ENCODE measurements around the gene TMEM132C.

DNA sequence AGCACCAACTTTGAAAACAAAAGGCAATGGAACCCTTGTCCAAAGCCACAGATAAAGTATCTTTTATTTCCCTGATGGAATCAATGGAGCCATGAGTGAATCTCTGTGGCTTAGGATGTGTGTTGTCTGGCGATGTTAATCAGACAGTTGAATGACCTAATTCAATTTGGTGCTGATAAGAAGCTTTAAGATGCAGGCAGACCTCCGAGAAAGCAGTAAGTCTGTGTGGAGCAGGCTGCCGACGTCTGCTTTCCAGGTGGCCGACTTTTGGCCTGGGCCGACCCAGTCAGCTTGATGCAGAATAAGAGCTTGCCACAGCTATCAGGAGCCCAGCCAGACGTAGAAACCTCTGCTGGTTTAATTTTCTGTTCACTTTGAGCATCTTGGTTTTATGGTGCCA, 21.1 kb upstream of the TMEM132C start:
- TF ChIP-seq, protein P1, sequence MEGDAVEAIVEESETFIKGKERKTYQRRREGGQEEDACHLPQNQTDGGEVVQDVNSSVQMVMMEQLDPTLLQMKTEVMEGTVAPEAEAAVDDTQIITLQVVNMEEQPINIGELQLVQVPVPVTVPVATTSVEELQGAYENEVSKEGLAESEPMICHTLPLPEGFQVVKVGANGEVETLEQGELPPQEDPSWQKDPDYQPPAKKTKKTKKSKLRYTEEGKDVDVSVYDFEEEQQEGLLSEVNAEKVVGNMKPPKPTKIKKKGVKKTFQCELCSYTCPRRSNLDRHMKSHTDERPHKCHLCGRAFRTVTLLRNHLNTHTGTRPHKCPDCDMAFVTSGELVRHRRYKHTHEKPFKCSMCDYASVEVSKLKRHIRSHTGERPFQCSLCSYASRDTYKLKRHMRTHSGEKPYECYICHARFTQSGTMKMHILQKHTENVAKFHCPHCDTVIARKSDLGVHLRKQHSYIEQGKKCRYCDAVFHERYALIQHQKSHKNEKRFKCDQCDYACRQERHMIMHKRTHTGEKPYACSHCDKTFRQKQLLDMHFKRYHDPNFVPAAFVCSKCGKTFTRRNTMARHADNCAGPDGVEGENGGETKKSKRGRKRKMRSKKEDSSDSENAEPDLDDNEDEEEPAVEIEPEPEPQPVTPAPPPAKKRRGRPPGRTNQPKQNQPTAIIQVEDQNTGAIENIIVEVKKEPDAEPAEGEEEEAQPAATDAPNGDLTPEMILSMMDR (IDR thresholded peaks at IDR 0.05): no peak
- TF ChIP-seq POLR2A (IDR thresholded peaks at IDR 0.05; ENCODE audit: low read length): no peak
- TF ChIP-seq, protein P2, sequence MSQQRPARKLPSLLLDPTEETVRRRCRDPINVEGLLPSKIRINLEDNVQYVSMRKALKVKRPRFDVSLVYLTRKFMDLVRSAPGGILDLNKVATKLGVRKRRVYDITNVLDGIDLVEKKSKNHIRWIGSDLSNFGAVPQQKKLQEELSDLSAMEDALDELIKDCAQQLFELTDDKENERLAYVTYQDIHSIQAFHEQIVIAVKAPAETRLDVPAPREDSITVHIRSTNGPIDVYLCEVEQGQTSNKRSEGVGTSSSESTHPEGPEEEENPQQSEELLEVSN (IDR thresholded peaks at IDR 0.05; ENCODE audit: borderline replicate concordance, low read depth): no peak
- TF ChIP-seq EP300 (IDR thresholded peaks at IDR 0.05): no peak
- TF ChIP-seq CBX8 (IDR thresholded peaks at IDR 0.05): no peak
- no peak for TF ChIP-seq FOXS1 (CRISPR knock-in tag; IDR thresholded peaks at IDR 0.05)
